Medulla oblongata (tissue), 1 donor: ENCODE measurements around the gene CDH16.
"Not testable (repeated sequence)": the region's sequence is repeated elsewhere in the genome, so short reads cannot be mapped to it uniquely, and the experiment has no call there.

Source experiments
- DNase-seq: peaks from one replicate; pipeline ENCODE4 v3.0.0-alpha.2; 2015; ENCODE audit errors: extremely low spot score

Gene CDH16, protein sequence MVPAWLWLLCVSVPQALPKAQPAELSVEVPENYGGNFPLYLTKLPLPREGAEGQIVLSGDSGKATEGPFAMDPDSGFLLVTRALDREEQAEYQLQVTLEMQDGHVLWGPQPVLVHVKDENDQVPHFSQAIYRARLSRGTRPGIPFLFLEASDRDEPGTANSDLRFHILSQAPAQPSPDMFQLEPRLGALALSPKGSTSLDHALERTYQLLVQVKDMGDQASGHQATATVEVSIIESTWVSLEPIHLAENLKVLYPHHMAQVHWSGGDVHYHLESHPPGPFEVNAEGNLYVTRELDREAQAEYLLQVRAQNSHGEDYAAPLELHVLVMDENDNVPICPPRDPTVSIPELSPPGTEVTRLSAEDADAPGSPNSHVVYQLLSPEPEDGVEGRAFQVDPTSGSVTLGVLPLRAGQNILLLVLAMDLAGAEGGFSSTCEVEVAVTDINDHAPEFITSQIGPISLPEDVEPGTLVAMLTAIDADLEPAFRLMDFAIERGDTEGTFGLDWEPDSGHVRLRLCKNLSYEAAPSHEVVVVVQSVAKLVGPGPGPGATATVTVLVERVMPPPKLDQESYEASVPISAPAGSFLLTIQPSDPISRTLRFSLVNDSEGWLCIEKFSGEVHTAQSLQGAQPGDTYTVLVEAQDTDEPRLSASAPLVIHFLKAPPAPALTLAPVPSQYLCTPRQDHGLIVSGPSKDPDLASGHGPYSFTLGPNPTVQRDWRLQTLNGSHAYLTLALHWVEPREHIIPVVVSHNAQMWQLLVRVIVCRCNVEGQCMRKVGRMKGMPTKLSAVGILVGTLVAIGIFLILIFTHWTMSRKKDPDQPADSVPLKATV

DNA sequence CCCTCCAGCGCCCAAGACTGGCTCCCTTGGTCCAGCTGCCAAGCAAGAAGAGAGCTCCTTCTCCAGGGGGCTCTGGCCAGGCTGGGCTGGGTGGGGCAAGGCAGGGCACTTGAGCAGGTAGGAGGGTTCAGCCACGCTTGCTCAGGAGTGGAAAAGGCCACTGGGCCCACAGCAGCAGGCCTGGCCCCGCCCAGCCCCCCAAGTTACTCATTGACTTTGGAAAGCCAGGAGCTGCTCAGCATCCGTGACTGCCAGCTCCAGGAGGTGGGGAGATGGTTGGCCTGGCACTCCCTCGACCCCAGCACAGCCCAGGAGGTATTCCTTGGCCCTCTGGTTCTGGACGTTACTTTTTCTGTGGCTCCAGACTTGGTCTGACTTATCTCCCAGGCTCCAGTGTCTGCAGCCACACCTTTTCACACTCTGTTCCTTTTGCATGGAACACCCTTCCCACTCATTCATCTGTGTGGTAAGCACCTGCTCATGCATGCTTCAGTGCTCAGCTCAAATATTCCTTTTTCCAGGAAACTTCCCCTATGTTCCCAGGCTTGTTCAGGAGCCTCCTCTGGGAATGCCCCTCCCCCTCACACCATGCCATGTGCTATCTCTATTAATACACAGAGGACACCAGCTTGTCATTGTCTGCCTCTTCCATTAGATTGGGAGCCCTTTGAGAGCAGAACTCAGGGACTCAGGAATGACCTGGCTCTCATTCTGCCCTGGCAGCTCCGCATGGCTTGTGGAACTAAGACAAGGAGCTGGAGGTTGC lies at the start of gene CDH16:
CDH16 (minus strand) TSS at position 83 of the 766 bp plus-strand sequence. CDS start 820 bp downstream, outside the sequence.
- DNase-seq = no peak

DNA sequence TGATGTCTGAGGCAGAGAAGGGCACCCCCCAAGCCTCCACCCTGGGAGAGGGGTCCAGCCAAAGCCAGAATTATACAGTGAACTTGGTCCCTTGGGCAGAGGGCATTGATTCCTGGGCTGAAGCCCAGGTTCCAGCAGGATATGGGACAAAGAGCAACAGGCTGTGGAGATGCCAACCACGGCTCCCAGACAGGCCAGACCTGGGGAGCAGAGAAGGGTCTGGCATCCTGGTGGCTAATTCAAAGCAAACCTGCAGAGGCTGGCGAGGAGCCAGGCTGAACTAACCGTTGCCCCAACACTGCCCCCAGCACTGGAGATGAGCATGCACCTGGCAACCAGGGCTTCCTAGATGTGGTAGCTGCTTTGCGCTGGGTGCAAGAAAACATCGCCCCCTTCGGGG lies 45.4 kb upstream of the CDH16 start:
- DNase-seq = no peak

DNA sequence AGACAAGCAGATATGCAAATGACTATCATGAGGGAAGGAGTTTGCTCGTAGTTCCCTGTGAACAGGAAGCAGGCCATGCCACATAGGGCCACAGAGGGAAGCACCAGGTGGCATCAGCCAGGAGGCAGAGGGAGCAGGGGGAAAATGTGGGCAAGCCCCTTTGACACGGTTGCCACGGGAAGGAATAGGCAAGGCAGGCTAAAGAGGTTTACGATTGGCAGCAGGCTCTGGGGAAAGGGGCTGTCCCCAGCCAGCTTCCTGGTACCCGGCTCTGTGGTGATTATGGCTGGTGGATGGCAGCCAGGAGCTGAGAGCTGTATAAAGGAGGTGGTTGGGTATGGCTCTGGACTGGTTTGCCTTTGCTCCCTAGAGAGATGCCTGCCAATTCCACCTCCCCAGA lies 43.2 kb upstream of the CDH16 start:
- DNase-seq = no peak

DNA sequence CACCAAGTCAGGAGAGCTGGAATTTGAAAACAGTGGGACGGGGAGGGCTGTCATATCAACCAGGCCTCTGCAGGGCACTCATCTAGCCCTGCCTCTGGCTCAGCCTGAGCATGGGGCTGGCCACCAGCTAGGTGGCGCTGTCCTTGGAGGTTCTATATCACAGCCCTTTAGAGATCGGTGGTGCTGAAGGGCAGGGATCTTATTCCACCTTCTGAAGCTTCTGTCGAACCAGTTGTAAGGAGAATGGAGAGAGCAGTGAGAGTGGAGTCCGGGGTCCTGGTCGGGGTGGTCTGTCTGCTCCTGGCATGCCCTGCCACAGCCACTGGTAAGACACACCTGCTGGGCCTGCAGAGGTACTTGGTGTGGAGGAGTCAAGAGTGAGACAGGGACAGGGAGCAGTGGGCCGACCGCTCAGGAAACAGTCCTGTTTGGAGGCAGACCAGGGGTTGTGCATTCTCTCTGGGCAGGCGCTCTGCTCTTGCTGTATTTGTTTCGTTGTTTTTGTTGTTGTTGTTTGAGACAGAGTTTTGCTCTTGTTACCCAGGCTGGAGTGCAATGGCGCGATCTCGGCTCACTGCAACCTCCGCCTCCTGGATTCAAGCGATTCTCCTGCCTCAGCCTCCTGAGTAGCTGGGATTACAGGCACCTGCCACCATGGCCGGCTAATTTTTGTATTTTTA lies 42.5 kb upstream of the CDH16 start, which contains the start of gene CES3:
CES3 (plus strand) TSS at position 202 of the 680 bp plus-strand sequence; CDS start at position 244, 42 bp downstream.
- DNase-seq = peak; percentile 41

DNA sequence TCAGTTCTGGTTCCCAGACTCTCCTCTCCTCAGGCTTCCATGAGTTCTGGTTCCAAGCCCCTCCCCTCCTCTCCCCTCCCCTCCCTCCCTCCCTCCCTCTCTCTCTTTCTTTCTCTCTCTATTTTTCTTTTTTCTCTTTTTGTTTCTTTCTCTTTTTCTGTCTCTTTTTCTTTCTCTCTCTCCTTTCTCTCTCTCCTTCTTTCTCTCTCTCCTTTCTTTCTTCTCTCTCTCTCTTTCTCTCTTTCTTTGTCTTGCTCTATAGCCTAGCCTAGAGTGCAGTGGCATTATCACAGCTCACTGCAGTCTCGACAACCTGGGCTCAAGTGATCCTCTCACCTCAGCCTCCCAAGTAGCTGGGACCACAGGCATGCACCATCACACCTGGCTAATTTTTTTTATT lies 41.6 kb upstream of the CDH16 start:
- DNase-seq = no peak

DNA sequence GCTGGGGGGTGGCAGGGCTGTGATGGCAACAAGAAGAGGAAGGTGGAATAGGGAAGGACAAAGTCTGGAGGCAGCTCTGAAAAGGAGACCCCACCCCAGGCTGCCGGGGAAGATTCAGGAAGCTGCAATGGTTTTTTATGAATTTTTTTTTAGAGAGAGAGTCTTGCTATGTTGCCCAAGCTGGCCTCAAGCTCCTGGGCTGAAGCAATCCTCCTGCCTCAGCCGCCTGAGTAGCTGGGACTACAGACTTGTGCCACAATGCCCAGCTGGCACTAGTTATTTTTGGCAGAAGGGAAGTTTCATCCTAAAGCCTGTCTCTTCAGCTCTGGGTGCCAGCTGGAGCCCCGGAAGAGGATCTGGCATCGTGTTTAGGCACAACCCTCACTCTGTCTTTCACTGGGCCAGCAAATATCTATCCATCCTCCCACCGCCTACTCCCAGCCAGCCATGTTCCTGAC lies 41.0 kb upstream of the CDH16 start:
- no peak for DNase-seq

DNA sequence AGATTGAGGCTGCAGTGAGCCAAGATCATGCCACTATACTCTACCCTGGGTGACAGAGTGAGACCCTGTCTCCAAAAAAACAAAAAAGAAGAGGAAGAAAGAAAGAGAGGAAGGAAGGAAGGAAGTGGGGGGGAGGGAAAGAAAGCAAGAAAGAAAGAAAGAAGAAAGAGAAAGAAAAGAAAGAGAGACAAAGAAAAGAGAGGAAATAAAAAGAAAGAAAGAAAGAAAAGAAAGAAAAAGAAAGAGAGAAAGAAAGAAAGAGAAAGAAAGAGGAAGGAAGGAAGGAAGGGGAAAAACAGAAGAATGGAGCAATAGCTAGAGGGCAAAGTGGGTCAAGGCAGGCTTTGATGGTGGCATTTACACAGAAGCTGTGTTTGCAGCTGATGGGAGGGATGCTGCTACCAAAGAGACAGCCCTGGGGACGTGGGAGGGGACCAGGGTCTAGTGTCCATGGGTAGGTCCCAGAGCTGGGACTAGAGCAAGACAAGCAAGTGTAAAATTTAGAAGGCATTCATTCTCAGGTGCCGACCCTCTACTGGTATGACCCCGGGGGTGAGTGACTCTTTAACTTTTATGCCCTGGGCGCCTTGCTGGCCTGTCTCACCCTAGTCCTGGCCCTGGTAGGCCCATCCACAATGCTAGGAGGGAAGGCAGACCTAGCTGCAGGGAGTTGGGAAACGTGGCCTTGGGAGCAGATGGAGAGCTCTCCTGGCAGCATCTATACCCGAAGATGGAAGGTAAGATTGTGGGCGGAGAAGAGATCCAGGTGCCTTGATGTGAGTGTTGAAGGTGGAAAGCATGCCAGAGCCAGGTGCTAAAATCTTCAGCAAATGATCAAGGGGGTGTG lies 40.4 kb upstream of the CDH16 start:
- no peak for DNase-seq

DNA sequence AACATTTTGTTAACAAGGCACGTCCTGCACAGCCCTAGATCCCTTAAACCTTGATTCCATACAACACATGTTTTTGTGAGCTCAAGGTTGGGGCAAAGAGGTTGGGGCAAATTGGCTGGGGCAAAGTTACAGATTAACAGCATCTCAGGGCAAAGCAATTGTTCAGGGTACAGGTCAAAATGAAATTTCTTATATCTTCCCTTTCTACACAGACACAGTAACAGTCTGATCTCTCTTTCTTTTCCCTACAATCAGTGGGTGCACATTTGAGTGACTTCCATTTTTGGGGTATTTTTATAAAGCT lies 37.4 kb upstream of the CDH16 start:
- DNase-seq = not testable (repeated sequence)

DNA sequence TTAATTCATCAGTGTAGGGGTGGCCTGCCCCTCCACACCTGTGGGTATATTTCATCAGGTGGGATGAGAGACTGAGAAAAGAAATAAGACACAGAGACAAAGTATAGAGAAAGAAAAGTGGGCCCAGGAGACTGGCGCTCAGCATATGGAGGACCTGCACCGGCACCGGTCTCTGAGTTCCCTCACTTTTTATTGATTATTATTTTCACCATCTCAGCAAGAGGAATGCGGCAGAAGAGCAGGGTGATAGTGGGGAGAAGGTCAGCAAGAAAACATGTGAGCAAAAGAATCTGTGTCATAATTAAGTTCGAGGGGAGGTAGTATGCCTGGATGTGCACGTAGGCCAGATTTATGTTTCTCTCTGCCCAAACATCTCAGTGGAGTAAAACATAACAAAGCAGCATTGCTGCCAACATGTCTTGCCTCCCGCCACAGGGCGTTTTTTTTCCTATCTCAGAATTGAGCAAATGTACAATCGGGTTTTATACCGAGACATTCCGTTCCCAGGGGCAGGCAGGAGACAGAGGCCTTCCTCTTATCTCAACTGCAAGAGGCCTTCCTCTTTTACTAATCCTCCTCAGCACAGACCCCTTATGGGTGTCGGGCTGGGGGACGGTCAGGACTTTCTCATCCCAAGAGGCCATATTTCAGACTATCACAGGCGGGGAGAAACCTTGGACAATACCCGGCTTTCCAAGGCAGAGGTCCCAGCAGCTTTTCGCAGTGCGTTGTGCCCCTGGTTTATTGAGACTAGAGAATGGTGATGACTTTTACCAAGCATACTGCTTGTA lies 36.9 kb upstream of the CDH16 start:
- DNase-seq = not testable (repeated sequence)

DNA sequence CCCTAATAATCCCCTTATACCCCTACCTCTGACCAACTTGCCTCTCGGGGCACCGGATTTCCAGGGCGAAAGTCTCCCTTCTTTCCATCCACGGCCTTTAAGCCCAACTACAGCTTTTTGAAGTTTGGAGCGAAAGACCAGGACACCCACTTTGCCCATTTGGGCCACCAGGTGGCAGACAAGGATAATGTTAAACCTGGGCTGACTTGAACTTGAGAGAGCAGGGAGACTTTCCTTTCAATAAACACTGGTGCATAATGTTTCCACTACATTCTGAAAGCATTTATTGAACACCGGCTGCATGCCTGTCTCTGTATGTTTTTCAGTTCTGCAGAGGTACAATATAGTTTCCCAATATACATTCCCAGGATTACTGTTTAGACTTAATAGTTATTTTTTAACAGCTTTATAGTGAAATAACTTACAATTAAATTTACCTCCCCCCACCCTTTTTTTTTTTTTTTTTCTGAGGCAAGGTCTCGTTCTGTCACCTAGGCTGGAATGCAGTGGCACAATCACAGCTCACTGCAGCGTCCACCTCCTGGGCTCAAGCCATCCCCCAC lies 35.5 kb upstream of the CDH16 start:
- DNase-seq = peak; percentile 91

DNA sequence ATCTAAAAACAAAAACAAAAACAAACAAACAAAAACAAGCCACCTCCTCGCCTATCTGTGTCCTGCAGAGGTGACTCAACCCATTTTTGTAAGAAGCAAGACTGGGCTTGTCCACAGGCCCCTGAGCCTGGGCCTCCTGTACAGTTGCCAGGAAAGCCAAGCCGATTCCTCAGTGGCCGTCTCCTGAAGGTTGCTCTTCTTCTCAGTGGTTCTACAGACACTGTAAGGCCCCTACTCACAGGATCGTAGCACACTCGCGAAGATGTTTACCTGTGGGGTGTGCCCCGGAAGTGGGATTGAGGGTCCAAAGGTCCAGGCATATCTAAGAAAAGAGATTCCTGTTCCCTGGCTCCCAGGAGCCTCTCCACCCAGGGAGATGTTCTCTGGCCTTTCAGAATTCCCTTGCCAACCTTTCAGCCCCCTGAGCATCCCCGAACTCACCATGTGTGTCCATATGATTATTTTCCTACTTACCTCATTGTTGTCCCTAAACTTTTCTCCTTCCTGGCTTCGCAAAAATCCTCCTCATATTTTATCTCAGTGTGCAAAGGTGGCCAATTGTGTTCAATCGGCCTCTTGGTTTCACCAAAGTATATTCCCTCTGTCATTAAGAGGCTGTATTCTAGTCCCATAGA lies 34.9 kb upstream of the CDH16 start:
- DNase-seq = no peak

DNA sequence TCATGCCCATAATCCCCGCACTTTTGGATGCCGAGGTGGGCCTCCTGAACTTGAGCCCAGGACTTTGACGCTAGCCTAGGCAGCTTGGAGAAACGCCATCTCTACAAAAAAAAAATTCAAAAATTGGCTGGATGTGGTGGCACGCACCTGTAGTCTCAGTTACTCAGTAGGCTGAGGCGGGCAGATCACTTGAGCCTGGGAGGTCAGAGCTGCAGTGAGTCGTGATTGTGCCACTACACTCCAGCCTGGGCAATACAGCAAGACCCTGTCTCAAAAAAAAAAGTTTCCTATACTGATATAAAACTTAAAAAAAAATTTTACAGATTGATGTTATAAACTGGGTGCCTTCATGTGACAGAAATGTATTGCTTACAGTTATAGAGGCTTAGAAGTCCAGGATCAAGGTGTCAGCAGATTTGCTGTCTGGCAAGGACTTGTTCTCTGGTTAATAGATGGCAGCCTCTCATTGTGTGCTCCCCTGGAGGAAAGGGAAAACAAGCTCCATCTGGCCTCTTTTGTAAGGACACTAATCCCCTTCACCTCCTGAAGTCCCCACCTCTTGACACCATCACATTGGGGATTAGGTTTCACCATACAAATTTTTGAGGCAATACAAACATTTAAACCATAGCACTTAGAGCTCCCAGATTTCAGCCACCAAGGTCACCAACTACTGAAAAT lies 33.9 kb upstream of the CDH16 start:
- DNase-seq = no peak

DNA sequence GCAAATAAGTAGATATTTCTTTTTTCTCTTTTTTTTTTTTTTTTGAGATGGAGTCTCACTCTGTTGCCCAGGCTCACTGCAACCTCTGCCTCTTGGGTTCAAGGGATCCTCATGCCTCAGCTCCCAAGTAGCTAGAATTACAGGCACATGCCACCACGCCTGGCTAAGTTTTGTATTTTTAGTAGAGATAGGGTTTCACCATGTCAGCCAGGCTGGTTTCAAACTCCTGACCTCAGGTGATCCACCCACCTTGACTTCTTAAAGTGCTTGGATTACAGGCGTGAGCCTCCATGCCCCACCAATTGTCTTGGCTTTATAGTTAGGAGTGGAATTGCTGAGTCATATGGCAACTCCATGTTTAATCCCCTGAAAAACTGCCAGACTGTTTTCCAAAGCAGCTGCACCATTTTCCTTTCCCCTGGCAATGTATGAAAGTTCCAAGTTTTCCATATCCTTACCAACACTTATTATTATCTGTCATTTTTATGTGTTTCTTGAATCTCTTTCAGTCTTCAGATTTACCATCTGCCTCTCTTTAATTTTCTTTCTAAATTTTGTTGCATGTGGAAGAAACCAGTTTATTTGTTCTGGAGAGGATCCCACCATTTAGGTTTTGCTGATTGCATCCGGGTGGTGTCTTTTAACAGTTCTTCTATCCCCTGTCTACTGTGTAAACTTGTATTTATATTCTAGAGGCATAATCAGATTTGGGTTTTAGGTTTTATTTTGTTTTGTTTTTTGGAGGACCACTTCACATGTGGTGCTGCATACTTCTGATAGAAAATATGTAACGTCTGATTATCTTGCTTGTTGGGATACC lies 32.5 kb upstream of the CDH16 start:
- no peak for DNase-seq

DNA sequence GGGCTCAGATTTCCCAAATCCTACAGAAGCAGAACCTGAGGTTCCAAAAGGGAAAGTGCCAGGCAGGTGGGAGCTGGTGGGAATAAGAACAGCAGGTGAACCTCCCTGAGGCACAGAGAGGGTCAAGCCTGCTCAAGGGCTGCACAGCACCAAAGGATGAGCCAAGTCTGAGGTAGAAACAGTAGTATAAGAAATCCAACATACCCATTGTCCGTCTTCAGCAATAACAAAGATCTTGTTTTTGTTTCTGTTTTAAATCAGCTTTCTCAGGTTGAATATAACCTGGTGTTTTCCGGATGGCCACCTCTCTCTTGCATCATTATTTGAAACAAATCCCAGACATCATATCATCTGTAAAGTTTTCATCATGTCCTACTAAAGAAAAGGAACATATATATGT lies 31.8 kb upstream of the CDH16 start:
- DNase-seq = no peak

DNA sequence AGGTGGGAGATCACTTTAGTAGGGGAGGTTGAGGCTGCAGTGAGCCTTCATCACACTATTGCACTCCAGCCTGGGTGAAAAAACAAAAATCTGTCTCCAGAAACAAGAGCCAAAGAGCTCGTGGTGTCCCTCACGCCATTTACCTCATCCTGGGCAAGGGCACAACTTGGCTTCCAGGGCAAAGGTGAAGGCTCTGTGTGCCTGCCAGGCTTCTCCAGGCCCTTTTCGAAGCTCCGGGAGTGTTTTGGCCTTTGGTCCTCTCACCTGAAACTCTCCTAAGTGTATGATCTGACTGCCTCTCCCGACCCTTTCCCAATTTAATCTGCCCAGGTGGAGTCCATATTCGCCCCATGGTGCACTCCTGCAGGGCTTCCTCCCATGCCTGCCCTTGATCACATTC lies 30.8 kb upstream of the CDH16 start:
- DNase-seq = no peak

DNA sequence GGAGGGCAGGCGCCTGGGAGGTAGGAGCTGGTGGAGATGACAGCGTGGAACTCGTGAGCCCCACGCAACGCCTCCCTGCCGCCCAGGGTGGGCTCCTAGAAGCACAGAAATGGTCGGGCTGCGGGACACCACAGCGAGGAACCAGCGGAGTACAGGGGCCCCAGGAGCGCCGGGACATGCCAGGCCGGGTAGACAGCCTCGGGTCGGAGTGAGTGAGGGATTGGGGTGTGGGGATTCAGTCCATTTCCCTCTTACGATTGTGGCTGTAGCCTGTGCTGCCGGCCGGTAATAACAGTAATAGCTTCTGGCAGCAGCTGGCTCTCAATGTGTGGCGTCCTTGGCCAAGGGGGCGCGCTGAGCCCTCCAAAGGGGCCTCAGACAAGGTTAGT lies 30.1 kb upstream of the CDH16 start:
- DNase-seq = no peak

DNA sequence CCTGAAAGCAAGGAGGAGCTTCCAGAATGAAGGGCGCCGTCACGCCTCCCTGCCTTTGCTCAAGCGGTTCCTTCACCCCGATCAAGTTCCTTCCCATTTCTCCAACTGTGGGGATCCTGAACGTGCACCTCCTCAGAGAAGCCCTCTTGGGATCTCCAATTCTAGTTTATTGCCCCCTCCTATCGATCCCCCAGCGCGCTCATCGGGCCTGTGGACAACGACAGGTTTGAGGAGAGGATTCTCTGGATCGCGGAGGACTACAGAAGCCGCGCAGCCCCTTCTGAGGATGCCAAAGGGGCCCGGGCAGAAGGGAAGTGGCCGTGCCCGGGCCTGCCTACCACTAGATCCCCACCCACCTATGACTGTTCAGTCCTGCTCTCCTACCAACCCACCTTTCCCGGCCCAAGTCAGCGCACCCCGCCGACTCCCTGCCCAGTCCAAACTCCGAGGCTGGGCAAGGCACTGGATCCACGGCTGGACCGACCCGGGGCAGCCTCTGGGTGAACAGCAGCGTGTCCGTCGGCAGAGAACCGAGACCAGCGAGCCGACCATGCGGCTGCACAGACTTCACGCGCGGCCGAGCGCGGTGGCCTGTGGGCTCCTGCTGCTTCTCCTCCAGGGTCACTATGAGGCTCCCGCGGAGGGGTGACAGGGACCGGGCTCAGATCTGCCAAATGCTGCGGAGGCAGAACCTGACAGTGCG lies 29.6 kb upstream of the CDH16 start:
- DNase-seq = peak; percentile 18
